PC-9 (cell line): ENCODE results near the gene BORCS5. TPM values are rescaled to one million over a fixed set of nuclear protein-coding genes. Genes with fewer than 3 reads are reported as not detected.

Experiments used
- BruUV-seq: library from RNA; stranded (reverse); fragments of 400-500 nt; replicated peaks from 2 replicates; lab custom pipeline; 2021; lab: Mats Ljungman, UMichigan
- CTCF ChIA-PET: fragments of 300-600 bp; sonication (Branson Sonifier 250); formaldehyde crosslinking; loops from one replicate; lab custom pipeline; 2022; ENCODE audit warnings: antibody characterized with exemption; lab: Charles Lee
- POLR2A ChIA-PET: fragments of 300-600 bp; sonication (Branson Sonifier 250); formaldehyde crosslinking; loops from one replicate; lab custom pipeline; 2022; ENCODE audit warnings: antibody characterized with exemption; ENCODE audit not compliant: unreplicated experiment; lab: Charles Lee
- DNase-seq, 2 experiments: peaks; one replicate each; pipeline versions ENCODE4 v3.0.0 to v3.0.0-alpha.2; 2015 to 2022; ENCODE audit warnings: mixed read lengths in 1 of 2
- H2AFZ ChIP-seq: fragments of 200-600 bp; sonication (generic); 2 replicates; pipeline ENCODE4 v1.8.1; 2017; ENCODE audit warnings: antibody characterized with exemption
- H3F3A ChIP-seq: fragments of 200-600 bp; sonication (generic); 2 replicates; pipeline ENCODE4 v1.8.1; 2017; ENCODE audit warnings: antibody characterized with exemption, mild to moderate bottlenecking, low read depth; ENCODE audit not compliant: insufficient read depth
- H3K27ac ChIP-seq: fragments of 200-600 bp; sonication (generic); 2 replicates; pipeline ENCODE4 v1.6.1; 2016; ENCODE audit warnings: mixed run types
- H3K27me3 ChIP-seq: fragments of 200-600 bp; sonication (generic); 2 replicates; pipeline ENCODE4 v1.6.1; 2016; ENCODE audit warnings: low read depth, mixed run types; ENCODE audit not compliant: insufficient read depth
- H3K36me3 ChIP-seq: fragments of 200-600 bp; sonication (generic); 2 replicates; pipeline ENCODE4 v1.6.1; 2016; ENCODE audit warnings: low read depth, mixed run types
- H3K4me1 ChIP-seq: fragments of 200-600 bp; sonication (generic); replicated peaks from 2 replicates; pipeline ENCODE4 v1.6.1; 2016; ENCODE audit warnings: mixed run types; ENCODE audit not compliant: insufficient read depth
- H3K4me2 ChIP-seq: fragments of 200-600 bp; sonication (generic); 2 replicates; pipeline ENCODE4 v1.6.1; 2017; ENCODE audit warnings: mixed run types
- H3K4me3 ChIP-seq: fragments of 200-600 bp; sonication (generic); 2 replicates; pipeline ENCODE4 v1.6.1; 2016; ENCODE audit warnings: mixed run types
- H3K79me2 ChIP-seq: fragments of 200-600 bp; sonication (generic); 2 replicates; pipeline ENCODE4 v1.6.1; 2017; ENCODE audit warnings: low read depth, mixed run types
- H3K9me2 ChIP-seq: fragments of 200-600 bp; sonication (generic); 2 replicates; pipeline ENCODE4 v1.8.1; 2017; ENCODE audit warnings: mild to moderate bottlenecking; ENCODE audit not compliant: insufficient read depth
- H3K9me3 ChIP-seq: fragments of 200-600 bp; sonication (generic); 2 replicates; pipeline ENCODE4 v1.8.1; 2016; ENCODE audit warnings: low read depth; ENCODE audit not compliant: insufficient read depth
- H4K20me1 ChIP-seq: fragments of 200-600 bp; sonication (generic); 2 replicates; pipeline ENCODE4 v1.8.1; 2017; ENCODE audit not compliant: insufficient read depth
- EZH2 ChIP-seq: fragments of 200-600 bp; sonication (generic); IDR thresholded peaks from 2 replicates; pipeline ENCODE4 v1.8.0; 2017; ENCODE audit warnings: antibody characterized with exemption, low read depth
- intact Hi-C: fragments of 100-400 bp; cut with micrococcal nuclease; formaldehyde crosslinking; loops from one replicate; pipeline ENCODE4 v1.10.0; 2022; ENCODE audit not compliant: unreplicated experiment
- total RNA-seq: library from RNA; stranded (reverse); gene quantifications from 2 replicates; pipeline ENCODE4 v1.2.3, GENCODE V29; 2021
- TF ChIP-seq, protein P1 (sequence below): fragments of 200-600 bp; sonication (generic); conservative IDR thresholded peaks from 2 replicates; pipeline ENCODE4 v1.6.1; 2017; ENCODE audit warnings: mixed run types, antibody characterized with exemption, mild to moderate bottlenecking, moderate library complexity

The BORCS5 gene
- total RNA-seq, 1 experiment from 2014 or later: 19.7 TPM

DNA sequence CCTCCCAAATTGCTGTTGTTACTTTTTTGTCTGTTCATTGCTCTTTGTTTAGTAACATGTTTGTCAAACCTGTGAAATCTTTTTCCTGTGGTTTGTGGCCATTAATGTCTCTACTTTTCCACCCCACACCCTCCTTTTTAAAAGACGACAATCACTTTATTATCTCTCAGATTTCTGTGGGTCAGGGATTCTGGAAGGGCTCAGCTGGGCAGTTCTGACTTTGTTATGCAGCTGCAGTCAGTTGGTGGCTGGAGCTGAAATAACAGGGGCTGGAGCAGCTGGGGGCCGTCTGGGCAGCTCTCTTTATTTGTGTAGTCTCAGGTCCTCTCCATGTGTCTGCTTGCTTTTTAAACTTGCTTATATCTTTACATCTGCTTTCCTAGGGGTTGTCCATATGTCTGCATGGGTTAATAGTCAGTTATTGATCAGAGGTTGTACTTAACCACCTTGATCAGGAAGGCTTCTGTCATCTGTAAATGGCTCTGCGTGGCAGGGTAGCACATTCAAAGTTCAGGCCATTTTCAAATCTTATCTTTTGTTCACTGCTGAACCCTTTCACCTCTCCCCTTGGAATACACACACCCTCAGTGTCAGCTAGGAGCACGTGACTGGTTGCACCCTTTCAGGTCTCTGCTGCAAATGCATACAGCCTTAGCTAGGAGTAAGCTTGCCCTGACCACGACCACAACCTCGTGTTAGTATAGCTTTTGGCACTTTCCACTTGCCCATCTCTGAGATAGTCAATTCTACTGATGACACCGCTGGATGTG, 27.9 kb downstream of the BORCS5 start:
- no peaks in the 10 kb centered on the region for H3K9me2 ChIP-seq
- H3K27ac ChIP-seq: no peak overlapping the region
- no peaks in the 10 kb centered on the region for H3K36me3 ChIP-seq
- no peak overlapping the region for H3K4me3 ChIP-seq
- no peaks in the 10 kb centered on the region for H3F3A ChIP-seq
- no peaks in the 10 kb centered on the region for H3K79me2 ChIP-seq
- H3K4me2 ChIP-seq: no peak overlapping the region
- TF ChIP-seq, protein P1, sequence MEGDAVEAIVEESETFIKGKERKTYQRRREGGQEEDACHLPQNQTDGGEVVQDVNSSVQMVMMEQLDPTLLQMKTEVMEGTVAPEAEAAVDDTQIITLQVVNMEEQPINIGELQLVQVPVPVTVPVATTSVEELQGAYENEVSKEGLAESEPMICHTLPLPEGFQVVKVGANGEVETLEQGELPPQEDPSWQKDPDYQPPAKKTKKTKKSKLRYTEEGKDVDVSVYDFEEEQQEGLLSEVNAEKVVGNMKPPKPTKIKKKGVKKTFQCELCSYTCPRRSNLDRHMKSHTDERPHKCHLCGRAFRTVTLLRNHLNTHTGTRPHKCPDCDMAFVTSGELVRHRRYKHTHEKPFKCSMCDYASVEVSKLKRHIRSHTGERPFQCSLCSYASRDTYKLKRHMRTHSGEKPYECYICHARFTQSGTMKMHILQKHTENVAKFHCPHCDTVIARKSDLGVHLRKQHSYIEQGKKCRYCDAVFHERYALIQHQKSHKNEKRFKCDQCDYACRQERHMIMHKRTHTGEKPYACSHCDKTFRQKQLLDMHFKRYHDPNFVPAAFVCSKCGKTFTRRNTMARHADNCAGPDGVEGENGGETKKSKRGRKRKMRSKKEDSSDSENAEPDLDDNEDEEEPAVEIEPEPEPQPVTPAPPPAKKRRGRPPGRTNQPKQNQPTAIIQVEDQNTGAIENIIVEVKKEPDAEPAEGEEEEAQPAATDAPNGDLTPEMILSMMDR: no peak
- TF ChIP-seq EZH2: no peak
- no TSS peak for BruUV-seq
- H4K20me1 ChIP-seq: no peaks in the 10 kb centered on the region
- DNase-seq: no peak
- no peaks in the 10 kb centered on the region for H3K9me3 ChIP-seq
- no peaks in the 10 kb centered on the region for H3K27me3 ChIP-seq
- ChIA-PET POLR2A (no interaction called here), CTCF (interaction anchor here (0.5 kb wide), 1 partner anchor 315 kb away, joined by 3 read pairs; no protein-coding TSS in a partner anchor)
- H3K4me1 ChIP-seq: no peaks in the 10 kb centered on the region
- H2AFZ ChIP-seq: no peak overlapping the region
- intact Hi-C loops: no loop called here

DNA sequence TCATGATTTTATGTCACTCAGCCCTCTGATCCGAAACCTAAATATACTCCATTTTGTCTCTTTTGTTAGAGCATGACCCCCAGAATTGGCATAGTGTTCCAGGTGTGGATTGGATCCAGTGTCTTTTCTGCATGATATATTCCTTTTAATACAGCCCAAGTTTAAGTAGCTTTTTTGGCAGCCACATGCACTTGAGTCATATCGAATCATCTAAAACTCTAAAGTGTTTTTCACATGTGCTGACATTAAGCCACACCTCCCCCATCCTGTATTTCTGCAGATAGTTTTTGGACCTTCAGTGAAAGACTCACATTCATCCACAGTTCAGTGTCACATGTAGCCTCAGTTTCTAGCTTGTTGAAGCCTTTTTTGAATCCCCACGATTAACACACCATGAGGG, 30.6 kb downstream of the BORCS5 start:
- CTCF ChIA-PET: no interaction called here
- DNase-seq: no peak
- no peaks in the 10 kb centered on the region for H3K9me3 ChIP-seq
- no TSS peak for BruUV-seq
- no peaks in the 10 kb centered on the region for H3K9me2 ChIP-seq
- H3K27ac ChIP-seq: no peak overlapping the region
- H3K27me3 ChIP-seq: no peaks in the 10 kb centered on the region
- no peak overlapping the region for H3K4me3 ChIP-seq
- no peaks in the 10 kb centered on the region for H3K36me3 ChIP-seq
- no peak overlapping the region for H2AFZ ChIP-seq
- TF ChIP-seq, protein P1: no peak
- TF ChIP-seq EZH2: no peak
- H3F3A ChIP-seq: no peaks in the 10 kb centered on the region
- no peak overlapping the region for H3K4me2 ChIP-seq
- H3K79me2 ChIP-seq: no peaks in the 10 kb centered on the region
- intact Hi-C loops: no loop called here
- H3K4me1 ChIP-seq: no peaks in the 10 kb centered on the region
- POLR2A ChIA-PET: no interaction called here
- no peaks in the 10 kb centered on the region for H4K20me1 ChIP-seq

DNA sequence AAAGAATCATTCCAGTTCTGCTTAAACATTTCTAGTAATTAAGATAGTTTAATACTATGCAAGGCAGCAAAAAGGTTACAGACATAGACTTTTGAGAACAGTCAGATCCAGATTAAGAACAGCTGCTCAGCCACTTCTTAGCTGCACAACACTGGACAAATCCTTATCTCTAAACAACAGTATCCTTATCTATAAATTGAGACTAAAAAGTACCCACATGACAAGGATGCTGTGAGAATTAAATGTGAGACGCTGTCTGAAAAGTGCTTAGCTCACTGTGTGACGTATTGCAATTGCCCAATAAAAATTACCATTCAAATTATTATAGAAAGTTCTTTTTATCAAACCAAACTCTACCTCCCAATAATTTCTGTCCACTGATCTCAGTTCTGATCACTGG, 35.5 kb downstream of the BORCS5 start:
- POLR2A ChIA-PET: no interaction called here

More for the DNA sequence above, 35.5 kb downstream of the BORCS5 start:
- Histone ChIP-seq H3K36me3 (no peaks in the 10 kb centered on the region), H3K4me1 (peaks cover 8% of the 10 kb centered on the region), H2AFZ (no peak overlapping the region), H3K9me3 (no peaks in the 10 kb centered on the region), H4K20me1 (no peaks in the 10 kb centered on the region), H3K27me3 (no peaks in the 10 kb centered on the region), H3K9me2 (no peaks in the 10 kb centered on the region), H3K4me3 (no peak overlapping the region), H3F3A (peaks cover 7% of the 10 kb centered on the region; the same call in 1 of the 2 replicates), H3K27ac (no peak overlapping the region), H3K79me2 (no peaks in the 10 kb centered on the region), H3K4me2 (no peak overlapping the region)
- no TSS peak for BruUV-seq
- DNase-seq: no peak
- CTCF ChIA-PET: interaction anchor here (0.6 kb wide), 3 partner anchors 253 to 1794 kb away, joined by 4 to 11 read pairs (median 6); partner anchors contain the start of gene APOLD1
- TF ChIP-seq, protein P1: no peak
- TF ChIP-seq EZH2: no peak
- intact Hi-C loops: no loop called here
